ENCODE measurements around the gene DTNBP1.

DNA sequence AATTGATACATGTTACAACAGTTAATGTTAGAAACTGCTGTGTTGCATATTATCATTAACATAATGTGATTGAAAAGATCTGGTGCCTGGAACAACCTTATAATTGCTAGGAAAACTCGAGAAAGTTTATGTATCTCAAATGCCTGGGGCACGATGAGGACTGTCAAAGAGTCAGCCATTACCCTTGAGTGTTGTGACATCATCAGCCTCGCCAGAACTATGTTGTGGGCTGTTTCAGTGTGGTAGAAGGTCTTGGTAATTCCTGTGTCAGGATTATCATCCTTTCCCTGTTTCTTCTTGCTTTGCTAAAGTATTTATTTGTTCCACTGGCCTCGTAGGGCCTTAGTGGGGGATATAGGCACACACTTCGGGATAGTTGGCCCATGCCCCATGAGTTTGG, 185.1 kb downstream of the DTNBP1 start:
- TF ChIP-seq, protein P1, sequence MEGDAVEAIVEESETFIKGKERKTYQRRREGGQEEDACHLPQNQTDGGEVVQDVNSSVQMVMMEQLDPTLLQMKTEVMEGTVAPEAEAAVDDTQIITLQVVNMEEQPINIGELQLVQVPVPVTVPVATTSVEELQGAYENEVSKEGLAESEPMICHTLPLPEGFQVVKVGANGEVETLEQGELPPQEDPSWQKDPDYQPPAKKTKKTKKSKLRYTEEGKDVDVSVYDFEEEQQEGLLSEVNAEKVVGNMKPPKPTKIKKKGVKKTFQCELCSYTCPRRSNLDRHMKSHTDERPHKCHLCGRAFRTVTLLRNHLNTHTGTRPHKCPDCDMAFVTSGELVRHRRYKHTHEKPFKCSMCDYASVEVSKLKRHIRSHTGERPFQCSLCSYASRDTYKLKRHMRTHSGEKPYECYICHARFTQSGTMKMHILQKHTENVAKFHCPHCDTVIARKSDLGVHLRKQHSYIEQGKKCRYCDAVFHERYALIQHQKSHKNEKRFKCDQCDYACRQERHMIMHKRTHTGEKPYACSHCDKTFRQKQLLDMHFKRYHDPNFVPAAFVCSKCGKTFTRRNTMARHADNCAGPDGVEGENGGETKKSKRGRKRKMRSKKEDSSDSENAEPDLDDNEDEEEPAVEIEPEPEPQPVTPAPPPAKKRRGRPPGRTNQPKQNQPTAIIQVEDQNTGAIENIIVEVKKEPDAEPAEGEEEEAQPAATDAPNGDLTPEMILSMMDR (tag by site-specific recombination; IDR thresholded peaks at IDR 0.05): no peak
- TF ChIP-seq ZNF184 (tag by site-specific recombination; IDR thresholded peaks at IDR 0.05): no peak
- TF ChIP-seq SP3 (tag by site-specific recombination; IDR thresholded peaks at IDR 0.05): no peak

All from HEK293 (cell line).